Measurements from ENCODE around the gene MON2.

DNA sequence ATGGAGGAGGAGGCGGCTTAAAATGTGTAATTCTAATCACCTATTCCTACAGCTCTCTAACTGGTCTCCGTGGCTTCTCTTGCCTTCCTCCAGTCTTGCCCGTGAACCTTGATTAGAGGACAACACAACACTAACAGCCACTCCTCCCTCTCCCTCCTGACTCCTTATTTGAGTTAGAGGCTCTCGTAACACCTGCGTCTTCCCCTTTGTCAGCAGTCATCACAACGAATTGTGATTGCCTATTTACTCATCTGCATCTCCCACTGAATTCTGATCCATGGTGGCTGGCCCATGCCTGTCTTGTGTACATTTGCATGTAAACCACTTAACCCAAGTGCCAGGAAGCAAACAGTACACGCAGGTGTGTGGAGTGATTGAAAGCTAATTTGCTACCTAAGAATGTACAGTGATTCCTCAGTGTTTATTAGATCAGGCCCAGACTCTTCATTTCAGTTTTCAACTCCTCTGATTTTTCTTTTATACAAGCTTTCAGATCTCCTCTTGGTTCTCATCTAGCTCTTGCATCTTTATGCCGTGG, 154.5 kb downstream of the MON2 start:
- no peak for TF ChIP-seq POLR2A (IDR thresholded peaks at IDR 0.05)
- TF ChIP-seq, protein P1, sequence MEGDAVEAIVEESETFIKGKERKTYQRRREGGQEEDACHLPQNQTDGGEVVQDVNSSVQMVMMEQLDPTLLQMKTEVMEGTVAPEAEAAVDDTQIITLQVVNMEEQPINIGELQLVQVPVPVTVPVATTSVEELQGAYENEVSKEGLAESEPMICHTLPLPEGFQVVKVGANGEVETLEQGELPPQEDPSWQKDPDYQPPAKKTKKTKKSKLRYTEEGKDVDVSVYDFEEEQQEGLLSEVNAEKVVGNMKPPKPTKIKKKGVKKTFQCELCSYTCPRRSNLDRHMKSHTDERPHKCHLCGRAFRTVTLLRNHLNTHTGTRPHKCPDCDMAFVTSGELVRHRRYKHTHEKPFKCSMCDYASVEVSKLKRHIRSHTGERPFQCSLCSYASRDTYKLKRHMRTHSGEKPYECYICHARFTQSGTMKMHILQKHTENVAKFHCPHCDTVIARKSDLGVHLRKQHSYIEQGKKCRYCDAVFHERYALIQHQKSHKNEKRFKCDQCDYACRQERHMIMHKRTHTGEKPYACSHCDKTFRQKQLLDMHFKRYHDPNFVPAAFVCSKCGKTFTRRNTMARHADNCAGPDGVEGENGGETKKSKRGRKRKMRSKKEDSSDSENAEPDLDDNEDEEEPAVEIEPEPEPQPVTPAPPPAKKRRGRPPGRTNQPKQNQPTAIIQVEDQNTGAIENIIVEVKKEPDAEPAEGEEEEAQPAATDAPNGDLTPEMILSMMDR (IDR thresholded peaks at IDR 0.05) = no peak

Data from Peyer's patch (tissue), 4 donors.